SK-N-SH (cell line): ENCODE results near the gene NDUFS6. TPM values are rescaled to one million over a fixed set of nuclear protein-coding genes. Genes with fewer than 3 reads are reported as not detected.

Experiments used
- CTCF ChIA-PET: fragments of 300-600, 350-600 bp; formaldehyde crosslinking; extraction: SDS; loops from one replicate; lab custom pipeline; 2021; lab: Yijun Ruan, JAX
- POLR2A ChIA-PET: fragments of 350-600 bp; sonication (Branson Sonifier 250); formaldehyde crosslinking; extraction: SDS; loops from one replicate; lab custom pipeline; 2020; ENCODE audit warnings: antibody characterized with exemption, inconsistent platforms; lab: Yijun Ruan, JAX
- DNase-seq: peaks from one replicate; pipeline ENCODE4 v3.0.0; 2012
- H2AFZ ChIP-seq: fragments of 200-600 bp; sonication (generic); 2 replicates; pipeline ENCODE4 v1.8.1; 2016; ENCODE audit warnings: antibody characterized with exemption, mild to moderate bottlenecking, low read depth
- H3F3A ChIP-seq: fragments of 200-600 bp; sonication (generic); replicated peaks from 2 replicates; pipeline ENCODE3; 2016; ENCODE audit warnings: antibody characterized with exemption, mild to moderate bottlenecking; ENCODE audit not compliant: insufficient read depth
- H3K27ac ChIP-seq, 2 experiments: fragments of 200-500 bp in 1 of 2; fragments of 200-600 bp in 1 of 2; sonication (Bioruptor generic) in 1 of 2; sonication (generic), shearing (Covaris generic) in 1 of 2; 2 replicates each; pipeline versions ENCODE4 v1.5.1 to v1.6.1; 2014 to 2016; ENCODE audit warnings: low read depth in 2 of 2, inconsistent platforms in 1 of 2, low read length in 1 of 2, mild to moderate bottlenecking in 1 of 2, mixed read lengths in 1 of 2
- H3K27me3 ChIP-seq: fragments of 200-600 bp; sonication (generic), shearing (Covaris generic); 2 replicates; pipeline ENCODE4 v1.6.1; 2016; ENCODE audit warnings: mixed run types; ENCODE audit not compliant: insufficient read depth
- H3K36me3 ChIP-seq, 2 experiments: fragments of 200-500 bp in 1 of 2; fragments of 200-600 bp in 1 of 2; sonication (Bioruptor generic) in 1 of 2; sonication (generic) in 1 of 2; replicated peaks in 1 of 2; 2 replicates each; pipeline versions ENCODE3 to v1.5.1; 2014 to 2016; ENCODE audit warnings: low read length in 1 of 2, mild to moderate bottlenecking in 1 of 2; ENCODE audit not compliant: insufficient read depth in 2 of 2, control insufficient read depth in 1 of 2
- H3K4me1 ChIP-seq, 2 experiments: fragments of 200-500 bp in 1 of 2; fragments of 200-600 bp in 1 of 2; sonication (Bioruptor generic) in 1 of 2; sonication (generic), shearing (Covaris generic) in 1 of 2; 2 replicates each; pipeline versions ENCODE4 v1.5.1 to v1.6.1; 2014 to 2016; ENCODE audit warnings: low read depth in 1 of 2, low read length in 1 of 2, mixed run types in 1 of 2; ENCODE audit not compliant: insufficient read depth in 2 of 2, control insufficient read depth in 1 of 2
- H3K4me2 ChIP-seq: fragments of 200-600 bp; sonication (generic), shearing (Covaris generic); 2 replicates; pipeline ENCODE4 v1.6.1; 2017; ENCODE audit warnings: mixed run types
- H3K4me3 ChIP-seq, 2 experiments: fragments of 200-500 bp in 1 of 2; fragments of 200-600 bp in 1 of 2; sonication (Bioruptor generic) in 1 of 2; sonication (generic), shearing (Covaris generic) in 1 of 2; 2 replicates each; pipeline versions ENCODE4 v1.5.1 to v1.8.1; 2014 to 2016; ENCODE audit warnings: low read depth in 2 of 2, inconsistent platforms in 1 of 2, low read length in 1 of 2, mild to moderate bottlenecking in 1 of 2, mixed read lengths in 1 of 2, moderate library complexity in 1 of 2
- H3K79me2 ChIP-seq: fragments of 200-600 bp; sonication (generic); 2 replicates; pipeline ENCODE4 v1.8.1; 2017; ENCODE audit warnings: mild to moderate bottlenecking; ENCODE audit not compliant: insufficient read depth
- H3K9ac ChIP-seq: fragments of 200-600 bp; sonication (generic); 2 replicates; pipeline ENCODE4 v1.6.1; 2017; ENCODE audit warnings: mixed run types
- H3K9me2 ChIP-seq: fragments of 200-600 bp; sonication (generic); 2 replicates; pipeline ENCODE4 v1.6.1; 2017; ENCODE audit warnings: mixed run types
- H3K9me3 ChIP-seq: fragments of 200-600 bp; sonication (generic); 2 replicates; pipeline ENCODE4 v1.6.1; 2017; ENCODE audit warnings: mixed run types, mild to moderate bottlenecking, moderate library complexity
- H4K20me1 ChIP-seq: fragments of 200-600 bp; sonication (generic); 2 replicates; pipeline ENCODE4 v1.6.1; 2017; ENCODE audit warnings: mild to moderate bottlenecking, mixed run types; ENCODE audit not compliant: insufficient read depth
- CHD2 ChIP-seq: fragments of 150-350 bp; IDR thresholded peaks from 2 replicates; pipeline ENCODE4 v1.6.1; 2018; ENCODE audit warnings: low read length; ENCODE audit not compliant: partially characterized antibody
- ELF1 ChIP-seq: IDR thresholded peaks from 2 replicates; pipeline ENCODE4 v1.4.0; 2012
- EP300 ChIP-seq, 2 experiments: IDR thresholded peaks; 2 replicates each; pipeline versions ENCODE4 v1.4.0 to v1.6.1; 2012; ENCODE audit warnings: borderline replicate concordance in 1 of 2, low read depth in 1 of 2, low read length in 1 of 2
- EZH2phosphoT487 ChIP-seq: fragments of 200-600 bp; sonication (generic); IDR thresholded peaks from 2 replicates; pipeline ENCODE4 v1.6.1; 2017; ENCODE audit warnings: low read depth, mixed run types, mild to moderate bottlenecking, antibody characterized with exemption, moderate library complexity, borderline replicate concordance
- FOSL2 ChIP-seq: IDR thresholded peaks from 2 replicates; pipeline ENCODE4 v1.4.0; 2012; ENCODE audit warnings: low read depth, mild to moderate bottlenecking, moderate library complexity, borderline replicate concordance
- FOXJ3 ChIP-seq: sonication (generic); formaldehyde crosslinking; IDR thresholded peaks from 2 replicates; pipeline ENCODE4 v1.5.1; 2020; ENCODE audit warnings: mild to moderate bottlenecking, missing genetic modification reagents
- GATA2 ChIP-seq: sonication (generic); formaldehyde crosslinking; IDR thresholded peaks from 2 replicates; pipeline ENCODE4 v1.5.0; 2020; ENCODE audit warnings: mild to moderate bottlenecking, missing genetic modification reagents
- MEF2A ChIP-seq: IDR thresholded peaks from 2 replicates; pipeline ENCODE4 v1.4.0; 2012; ENCODE audit warnings: low read depth, borderline replicate concordance
- MXI1 ChIP-seq: IDR thresholded peaks from 2 replicates; pipeline ENCODE4 v1.6.1; 2012; ENCODE audit warnings: mild to moderate bottlenecking, low read depth, low read length, improper control_type of control experiment
- NRF1 ChIP-seq: IDR thresholded peaks from 2 replicates; pipeline ENCODE4 v1.6.1; 2012; ENCODE audit warnings: low read depth, mild to moderate bottlenecking, low read length
- POLR2AphosphoS5 ChIP-seq: IDR thresholded peaks from 2 replicates; pipeline ENCODE4 v1.6.1; 2012; ENCODE audit warnings: low read depth, low read length
- RAD21 ChIP-seq: IDR thresholded peaks from 2 replicates; pipeline ENCODE4 v1.6.1; 2012; ENCODE audit warnings: mild to moderate bottlenecking, low read length
- TAF1 ChIP-seq: IDR thresholded peaks from 2 replicates; pipeline ENCODE4 v1.6.1; 2012; ENCODE audit warnings: low read depth, mild to moderate bottlenecking, low read length, moderate library complexity, borderline replicate concordance
- ZBTB33 ChIP-seq: IDR thresholded peaks from 2 replicates; pipeline ENCODE4 v1.4.0; 2012; ENCODE audit warnings: low read depth, borderline replicate concordance
- WGBS: methylation state at CpG from one replicate; pipeline ENCODE4 v1.1.6; 2017; ENCODE audit warnings: low lambda C conversion rate; 5-methylcytosine and 5-hydroxymethylcytosine counted together
- polyA plus RNA-seq, 3 experiments: library from polyadenylated mRNA; depleted of rRNA; stranded (reverse); fragments of >200 nt; gene quantifications; 2 replicates each; pipeline ENCODE4 v1.2.3, GENCODE V29; 2012
- TF ChIP-seq, protein P1 (sequence below): IDR thresholded peaks from 2 replicates; pipeline ENCODE4 v1.4.0; 2012; ENCODE audit warnings: low read depth
- TF ChIP-seq, protein P2 (sequence below): fragments of 150-350 bp; IDR thresholded peaks from 2 replicates; pipeline ENCODE4 v1.6.1; 2016; ENCODE audit warnings: mild to moderate bottlenecking, low read depth, low read length
- TF ChIP-seq, protein P3 (sequence below): IDR thresholded peaks from 2 replicates; pipeline ENCODE4 v1.4.0; 2012; ENCODE audit warnings: low read depth, borderline replicate concordance

NDUFS6 gene
- polyA plus RNA-seq, 1 of the 3 experiments (the other 2 are of a cell fraction), result 316 TPM

- Histone ChIP-seq H3K4me2 (no peak overlapping the region), H4K20me1 (no peaks in the 10 kb centered on the region), H3K9ac (no peak overlapping the region), H3K79me2 (no peaks in the 10 kb centered on the region), H3F3A (no peaks in the 10 kb centered on the region), H3K9me3 (no peaks in the 10 kb centered on the region), H3K27me3 (peaks cover 86% of the 10 kb centered on the region), H3K27ac (no peak overlapping the region), H3K9me2 (no peaks in the 10 kb centered on the region), H3K36me3 (no peaks in the 10 kb centered on the region), H2AFZ (no peak overlapping the region), H3K4me1 (no peaks in the 10 kb centered on the region), H3K4me3 (no peak overlapping the region)
- TF ChIP-seq, protein P1, sequence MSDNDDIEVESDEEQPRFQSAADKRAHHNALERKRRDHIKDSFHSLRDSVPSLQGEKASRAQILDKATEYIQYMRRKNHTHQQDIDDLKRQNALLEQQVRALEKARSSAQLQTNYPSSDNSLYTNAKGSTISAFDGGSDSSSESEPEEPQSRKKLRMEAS, result no peak
- no peak for TF ChIP-seq ELF1
- no peak for TF ChIP-seq NRF1
- TF ChIP-seq CHD2, result no peak
- no peak for TF ChIP-seq GATA2 (CRISPR knock-in tag)
- TF ChIP-seq EP300 (IDR thresholded peaks at IDR 0.05; ENCODE audit: borderline replicate concordance in 1 of 2, low read depth in 1 of 2, low read length in 1 of 2), result no peak
- TF ChIP-seq EZH2phosphoT487, result no peak
- POLR2A ChIA-PET, result no interaction called here
- 50% methylated on average over 2 of the region's 10 CpGs for WGBS
- DNase-seq, result no peak
- CTCF ChIA-PET, result no interaction called here
Measured at GRCh38 chr5:1859099-1859498, 57.9 kb downstream of the NDUFS6 start.

DNA sequence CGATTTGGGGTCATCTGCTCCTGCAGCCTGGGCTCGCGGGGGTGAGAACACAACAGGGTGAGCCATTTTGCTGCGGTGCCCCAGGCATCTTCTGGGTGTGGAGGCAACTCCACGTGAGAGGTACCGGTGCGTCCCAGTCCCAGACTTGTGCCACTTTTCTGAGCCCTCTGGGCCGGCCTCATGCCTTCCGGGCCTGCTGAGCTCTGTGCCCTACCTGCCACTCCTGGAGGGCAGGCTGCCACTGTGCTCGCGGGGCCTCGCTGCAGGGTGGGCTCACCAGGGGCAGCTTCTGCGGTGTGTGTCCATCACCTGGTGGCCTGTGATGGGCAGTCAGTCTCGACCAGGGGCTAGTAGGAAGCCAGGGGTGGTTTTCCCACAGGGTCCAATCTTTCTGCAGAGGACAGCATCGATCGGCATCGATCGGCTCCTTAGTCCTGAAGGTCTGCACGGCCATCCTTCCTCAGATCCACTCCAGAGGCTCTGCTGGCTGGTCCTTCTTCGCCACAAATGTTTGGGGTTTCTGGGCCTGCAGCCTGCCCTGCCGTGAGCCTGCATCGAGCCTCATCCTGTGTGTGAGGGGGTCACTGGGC, 58.9 kb downstream of the NDUFS6 start:
- Histone ChIP-seq H3K4me3 (no peak overlapping the region), H2AFZ (no peak overlapping the region), H3K4me1 (no peaks in the 10 kb centered on the region), H4K20me1 (no peaks in the 10 kb centered on the region), H3K4me2 (no peak overlapping the region), H3K79me2 (no peaks in the 10 kb centered on the region), H3K9me2 (no peaks in the 10 kb centered on the region), H3K9me3 (no peaks in the 10 kb centered on the region), H3K27me3 (peaks cover 86% of the 10 kb centered on the region), H3K9ac (no peak overlapping the region), H3K27ac (no peak overlapping the region), H3F3A (no peaks in the 10 kb centered on the region), H3K36me3 (no peaks in the 10 kb centered on the region)
- ChIA-PET POLR2A (no interaction called here), CTCF (no interaction called here)
- no peak for DNase-seq
- TF ChIP-seq CHD2, result no peak
- no peak for TF ChIP-seq TAF1
- TF ChIP-seq MEF2A, result no peak
- TF ChIP-seq FOXJ3 (CRISPR knock-in tag), result no peak
- TF ChIP-seq, all 33 proteins: peak for 0
- WGBS, result 15% methylated on average over 10 of the region's 22 CpGs

- no peaks in the 10 kb centered on the region for H3K36me3 ChIP-seq
- H3K27me3 ChIP-seq, result peaks cover 89% of the 10 kb centered on the region
- no peaks in the 10 kb centered on the region for H3F3A ChIP-seq
- H3K9me2 ChIP-seq, result no peaks in the 10 kb centered on the region
- no peak overlapping the region for H3K4me3 ChIP-seq
- H3K4me2 ChIP-seq, result no peak overlapping the region
- H3K79me2 ChIP-seq, result no peaks in the 10 kb centered on the region
- CTCF ChIA-PET, result interaction anchor here (1.0 kb wide), 1 partner anchor 13 kb away, joined by 3 read pairs; no protein-coding TSS in a partner anchor
- POLR2A ChIA-PET, result no interaction called here
- H4K20me1 ChIP-seq, result no peaks in the 10 kb centered on the region
- H3K27ac ChIP-seq, result no peak overlapping the region
- no peak for DNase-seq
- no peaks in the 10 kb centered on the region for H3K9me3 ChIP-seq
- no peaks in the 10 kb centered on the region for H3K4me1 ChIP-seq
- no peak overlapping the region for H2AFZ ChIP-seq
- no peak overlapping the region for H3K9ac ChIP-seq
- WGBS, result 10% methylated on average over 5 of the region's 7 CpGs
- TF ChIP-seq ZBTB33 (no peak), MXI1 (no peak), TAF1 (no peak), FOXJ3 (CRISPR knock-in tag) (no peak), POLR2AphosphoS5 (no peak), RAD21 (no peak), FOSL2 (no peak)
- TF ChIP-seq, protein P1, result no peak
- TF ChIP-seq, protein P2, sequence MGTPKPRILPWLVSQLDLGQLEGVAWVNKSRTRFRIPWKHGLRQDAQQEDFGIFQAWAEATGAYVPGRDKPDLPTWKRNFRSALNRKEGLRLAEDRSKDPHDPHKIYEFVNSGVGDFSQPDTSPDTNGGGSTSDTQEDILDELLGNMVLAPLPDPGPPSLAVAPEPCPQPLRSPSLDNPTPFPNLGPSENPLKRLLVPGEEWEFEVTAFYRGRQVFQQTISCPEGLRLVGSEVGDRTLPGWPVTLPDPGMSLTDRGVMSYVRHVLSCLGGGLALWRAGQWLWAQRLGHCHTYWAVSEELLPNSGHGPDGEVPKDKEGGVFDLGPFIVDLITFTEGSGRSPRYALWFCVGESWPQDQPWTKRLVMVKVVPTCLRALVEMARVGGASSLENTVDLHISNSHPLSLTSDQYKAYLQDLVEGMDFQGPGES, result no peak
- TF ChIP-seq, protein P3, sequence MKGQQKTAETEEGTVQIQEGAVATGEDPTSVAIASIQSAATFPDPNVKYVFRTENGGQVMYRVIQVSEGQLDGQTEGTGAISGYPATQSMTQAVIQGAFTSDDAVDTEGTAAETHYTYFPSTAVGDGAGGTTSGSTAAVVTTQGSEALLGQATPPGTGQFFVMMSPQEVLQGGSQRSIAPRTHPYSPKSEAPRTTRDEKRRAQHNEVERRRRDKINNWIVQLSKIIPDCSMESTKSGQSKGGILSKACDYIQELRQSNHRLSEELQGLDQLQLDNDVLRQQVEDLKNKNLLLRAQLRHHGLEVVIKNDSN, result no peak
Measured at GRCh38 chr5:1860949-1861348, 59.7 kb downstream of the NDUFS6 start.
